Type B pancreatic cell (in vitro differentiated cells): ENCODE results near the gene COL6A1. TPM values are rescaled to one million over a fixed set of nuclear protein-coding genes. Genes with fewer than 3 reads are reported as not detected.
A peak's percentile ranks its signal among the peaks of the same experiment; 100 is the strongest.

ENCODE experiments used
- DNase-seq: peaks from one replicate; pipeline ENCODE4 v3.0.0; 2021; ENCODE audit warnings: mixed read lengths; ENCODE audit not compliant: unreplicated experiment; ENCODE audit errors: extremely low spot score
- H3K27ac Mint-ChIP-seq: 2 replicates; pipeline ENCODE4 v1.8.0; 2021; ENCODE audit warnings: mild to moderate bottlenecking, mixed read lengths
- H3K27me3 Mint-ChIP-seq: 2 replicates; pipeline ENCODE4 v1.8.0; 2021; ENCODE audit warnings: mixed read lengths
- H3K36me3 Mint-ChIP-seq: 2 replicates; pipeline ENCODE4 v1.8.0; 2021; ENCODE audit warnings: mixed read lengths
- H3K4me1 Mint-ChIP-seq: one replicate; pipeline ENCODE4 v1.8.0; 2021; ENCODE audit warnings: mixed read lengths; ENCODE audit not compliant: unreplicated experiment
- H3K4me3 Mint-ChIP-seq: 2 replicates; pipeline ENCODE4 v1.8.0; 2021; ENCODE audit warnings: mild to moderate bottlenecking, mixed read lengths
- H3K9me3 Mint-ChIP-seq: 2 replicates; pipeline ENCODE4 v1.8.0; 2021; ENCODE audit warnings: mixed read lengths
- CTCF ChIP-seq: fragments of 200-600 bp; sonication (generic); conservative IDR thresholded peaks from 2 replicates; pipeline ENCODE4 v1.5.0; 2021; ENCODE audit warnings: antibody characterized with exemption, mild to moderate bottlenecking
- total RNA-seq: library from RNA; stranded (reverse); gene quantifications from 2 replicates; pipeline ENCODE4 v1.2.1, GENCODE V29; 2021; ENCODE audit warnings: low replicate concordance

The COL6A1 gene
- total RNA-seq, 1 donor from 2014 or later, result 167 TPM

GRCh38 chr21:45965084-45965809 lies 16.3 kb upstream of the COL6A1 start:
- H3K4me3 Mint-ChIP-seq, result no peak overlapping the region
- TF ChIP-seq CTCF, result no peak
- H3K4me1 Mint-ChIP-seq, result peaks cover 4% of the 10 kb centered on the region
- H3K27me3 Mint-ChIP-seq, result peaks cover 11% of the 10 kb centered on the region
- peaks cover 5% of the 10 kb centered on the region for H3K9me3 Mint-ChIP-seq
- DNase-seq, result no peak
- no peak overlapping the region for H3K27ac Mint-ChIP-seq
- H3K36me3 Mint-ChIP-seq, result no peaks in the 10 kb centered on the region

- Mint-ChIP-seq H3K27ac (no peak overlapping the region), H3K36me3 (no peaks in the 10 kb centered on the region), H3K9me3 (no peaks in the 10 kb centered on the region), H3K4me3 (no peak overlapping the region), H3K27me3 (peaks cover 4% of the 10 kb centered on the region), H3K4me1 (peaks cover 4% of the 10 kb centered on the region)
- DNase-seq, result no peak
- no peak for TF ChIP-seq CTCF
Observed at GRCh38 chr21:45966791-45967394, 14.7 kb upstream of the COL6A1 start.

GRCh38 chr21:45969921-45970673 lies 11.5 kb upstream of the COL6A1 start:
- peaks cover 8% of the 10 kb centered on the region for H3K4me1 Mint-ChIP-seq
- no peaks in the 10 kb centered on the region for H3K9me3 Mint-ChIP-seq
- no peak overlapping the region for H3K27ac Mint-ChIP-seq
- H3K4me3 Mint-ChIP-seq, result no peak overlapping the region
- TF ChIP-seq CTCF, result no peak
- DNase-seq, result no peak
- H3K27me3 Mint-ChIP-seq, result peaks cover 13% of the 10 kb centered on the region
- no peaks in the 10 kb centered on the region for H3K36me3 Mint-ChIP-seq

- peak; percentile 79 for DNase-seq
Observed at GRCh38 chr21:45970674-45971615, 10.6 kb upstream of the COL6A1 start.

More at GRCh38 chr21:45970674-45971615, 10.6 kb upstream of the COL6A1 start:
- Mint-ChIP-seq H3K4me3 (no peak overlapping the region), H3K4me1 (peaks cover 13% of the 10 kb centered on the region), H3K27ac (no peak overlapping the region), H3K27me3 (peaks cover 22% of the 10 kb centered on the region), H3K9me3 (no peaks in the 10 kb centered on the region), H3K36me3 (no peaks in the 10 kb centered on the region)
- TF ChIP-seq CTCF, result peak; percentile 95
